GM21825 (cell line): ENCODE data around the gene ATF3.
"Not testable (repeated sequence)": the region's sequence is repeated elsewhere in the genome, so short reads cannot be mapped to it uniquely, and the experiment has no call there.

Experiments used
- ATAC-seq: cut with Tn5 transposase; IDR thresholded peaks from one replicate; pipeline ENCODE4 v1.9.1; 2021; ENCODE audit warnings: mild to moderate bottlenecking, moderate library complexity; ENCODE audit not compliant: unreplicated experiment

The ATF3 gene

GRCh38 chr1:212649020-212649419 lies 40.5 kb downstream of the ATF3 start:
- ATAC-seq = no peak

- no peak for ATAC-seq
Observed at GRCh38 chr1:212650228-212650627, 41.7 kb downstream of the ATF3 start.

- ATAC-seq = no peak
Observed at GRCh38 chr1:212651521-212651920, 43.0 kb downstream of the ATF3 start.

- no peak for ATAC-seq
Observed at GRCh38 chr1:212651977-212652376, 43.4 kb downstream of the ATF3 start.

GRCh38 chr1:212652609-212653008 lies 44.0 kb downstream of the ATF3 start:
- ATAC-seq = no peak

GRCh38 chr1:212655668-212656440 lies 47.3 kb downstream of the ATF3 start:
- ATAC-seq = no peak

- ATAC-seq = no peak
Observed at GRCh38 chr1:212656730-212657129, 48.2 kb downstream of the ATF3 start.

GRCh38 chr1:212658250-212658649 lies 49.7 kb downstream of the ATF3 start:
- ATAC-seq = not testable (repeated sequence)

GRCh38 chr1:212664409-212665199 lies 56.0 kb downstream of the ATF3 start:
- no peak for ATAC-seq

GRCh38 chr1:212665241-212666115 lies 56.9 kb downstream of the ATF3 start:
- peak; percentile 92 for ATAC-seq

- ATAC-seq = no peak
Observed at GRCh38 chr1:212666116-212666775, 57.7 kb downstream of the ATF3 start.

GRCh38 chr1:212667223-212668139 lies 58.9 kb downstream of the ATF3 start:
- no peak for ATAC-seq

GRCh38 chr1:212668477-212668876 lies 59.9 kb downstream of the ATF3 start:
- ATAC-seq = no peak

- ATAC-seq = no peak
Observed at GRCh38 chr1:212669102-212669501, 60.5 kb downstream of the ATF3 start.

GRCh38 chr1:212669600-212669999 lies 61.0 kb downstream of the ATF3 start:
- ATAC-seq = no peak

GRCh38 chr1:212670301-212670700 lies 61.7 kb downstream of the ATF3 start:
- ATAC-seq = no peak
